B cell (primary cell): ENCODE results near the gene TRIM65. TPM values are rescaled to one million over a fixed set of nuclear protein-coding genes. Genes with fewer than 3 reads are reported as not detected.

Experiments used
- ATAC-seq: fragments of 200-7000 bp; cut with Tn5 transposase; one replicate; pipeline ENCODE4 v1.10.0; 2021; ENCODE audit warnings: low read depth, mild to moderate bottlenecking, moderate number of reproducible peaks, moderate library complexity
- CTCF ChIA-PET: fragments of 350-600 bp; sonication (Branson Sonifier 250); formaldehyde crosslinking; loops from one replicate; lab custom pipeline; 2021; ENCODE audit warnings: antibody characterized with exemption, inconsistent platforms; lab: Charles Lee
- POLR2A ChIA-PET: fragments of 350-600 bp; sonication (Branson Sonifier 250); formaldehyde crosslinking; loops from one replicate; lab custom pipeline; 2021; ENCODE audit warnings: antibody characterized with exemption; lab: Charles Lee
- DNase-seq: peaks from one replicate; pipeline ENCODE4 v3.0.0; 2013
- H2AFZ ChIP-seq: 2 replicates; pipeline ENCODE4 v1.6.1; 2012; ENCODE audit warnings: mild to moderate bottlenecking, low read depth, low read length; ENCODE audit not compliant: insufficient read depth, poor library complexity, severe bottlenecking
- H3K27ac ChIP-seq, 2 donors: 1 replicate in 1 of 2; 2 replicates in 1 of 2; pipeline ENCODE4 v1.5.1; 2012 to 2013; ENCODE audit warnings: low read length in 2 of 2, mild to moderate bottlenecking in 2 of 2, moderate library complexity in 1 of 2
- H3K27me3 ChIP-seq, 4 experiments: fragments of 200-600 bp in 1 of 4; sonication (generic) in 1 of 4; replicated peaks in 1 of 4; 1 replicate in 2 of 4; 2 replicates in 2 of 4; pipeline versions ENCODE4 v1.6.1 to v1.7.0; 2013 to 2016; ENCODE audit warnings: low read length in 3 of 4, mild to moderate bottlenecking in 2 of 4, mixed read lengths in 1 of 4, moderate library complexity in 1 of 4; ENCODE audit not compliant: insufficient read depth in 4 of 4, control insufficient read depth in 3 of 4; ENCODE audit errors: control extremely low read depth in 1 of 4
- H3K36me3 ChIP-seq, 2 experiments: replicated peaks in 1 of 2; 1 replicate in 1 of 2; 2 replicates in 1 of 2; pipeline versions ENCODE4 v1.6.1 to v1.7.1; 2013; ENCODE audit warnings: low read length in 1 of 2; ENCODE audit not compliant: insufficient read depth in 2 of 2, control insufficient read depth in 1 of 2; ENCODE audit errors: control extremely low read depth in 1 of 2, extremely low read depth in 1 of 2
- H3K4me1 ChIP-seq, 2 donors: fragments of 200-600 bp in 1 of 2; sonication (generic) in 1 of 2; 1 replicate in 1 of 2; 2 replicates in 1 of 2; pipeline versions ENCODE4 v1.5.1 to v1.6.1; 2013 to 2017; ENCODE audit warnings: low read length in 2 of 2; ENCODE audit not compliant: control insufficient read depth in 2 of 2, insufficient read depth in 2 of 2
- H3K4me2 ChIP-seq: replicated peaks from 2 replicates; pipeline ENCODE3; 2012; ENCODE audit warnings: mild to moderate bottlenecking, low read depth, low read length; ENCODE audit not compliant: poor library complexity, severe bottlenecking
- H3K4me3 ChIP-seq, 5 experiments: fragments of 200-600 bp in 1 of 5; sonication (generic) in 1 of 5; 1 replicate in 3 of 5; 2 replicates in 2 of 5; pipeline versions ENCODE4 v1.5.1 to v1.7.0; 2011 to 2016; ENCODE audit warnings: low read length in 4 of 5, mild to moderate bottlenecking in 4 of 5, low read depth in 2 of 5, control low read depth in 1 of 5, moderate library complexity in 1 of 5; ENCODE audit not compliant: insufficient read depth in 1 of 5; ENCODE audit errors: control extremely low read depth in 1 of 5, extremely low read depth in 1 of 5
- H3K79me2 ChIP-seq: fragments of 200-600 bp; sonication (generic); one replicate; pipeline ENCODE4 v1.6.0; 2016; ENCODE audit warnings: low read length; ENCODE audit not compliant: control insufficient read depth, insufficient read depth
- H3K9ac ChIP-seq: fragments of 200-600 bp; sonication (generic); 2 replicates; pipeline ENCODE4 v1.6.1; 2017; ENCODE audit warnings: mild to moderate bottlenecking, low read length, moderate library complexity
- H3K9me3 ChIP-seq, 3 donors: one replicate each; pipeline versions ENCODE4 v1.6.1 to v1.7.1; 2013; ENCODE audit warnings: low read length in 2 of 3; ENCODE audit not compliant: control insufficient read depth in 2 of 3, insufficient read depth in 1 of 3; ENCODE audit errors: control extremely low read depth in 1 of 3
- H4K20me1 ChIP-seq: 2 replicates; pipeline ENCODE4 v1.6.0; 2012; ENCODE audit warnings: mild to moderate bottlenecking, low read length; ENCODE audit not compliant: insufficient read depth, control insufficient read depth, poor library complexity, severe bottlenecking
- H3K27ac Mint-ChIP-seq: one replicate; pipeline ENCODE4 v1.8.0; 2021; ENCODE audit warnings: mixed read lengths
- H3K27me3 Mint-ChIP-seq: one replicate; pipeline ENCODE4 v1.8.0; 2021; ENCODE audit warnings: mixed read lengths
- H3K4me1 Mint-ChIP-seq: one replicate; pipeline ENCODE4 v1.8.0; 2021; ENCODE audit warnings: mixed read lengths
- H3K4me3 Mint-ChIP-seq: one replicate; pipeline ENCODE4 v1.8.0; 2021; ENCODE audit warnings: mixed read lengths
- H3K9me3 Mint-ChIP-seq: one replicate; pipeline ENCODE4 v1.8.0; 2022; ENCODE audit warnings: mixed read lengths; ENCODE audit not compliant: insufficient read depth
- CTCF ChIP-seq: fragments of 200-600 bp; IDR thresholded peaks from one replicate; pipeline ENCODE4 v1.8.0; 2022; ENCODE audit warnings: antibody characterized with exemption, mild to moderate bottlenecking
- EZH2 ChIP-seq: IDR thresholded peaks from 2 replicates; pipeline ENCODE4 v1.6.1; 2012; ENCODE audit warnings: borderline replicate concordance, low read depth, mild to moderate bottlenecking, moderate library complexity, low read length; ENCODE audit not compliant: insufficient read depth, poor library complexity, severe bottlenecking
- WGBS: methylation state at CpG from one replicate; pipeline ENCODE4 v1.1.5; 2013; ENCODE audit warnings: missing lambda C conversion rate; ENCODE audit not compliant: insufficient coverage; 5-methylcytosine and 5-hydroxymethylcytosine counted together
- intact Hi-C: fragments of 100-400 bp; cut with micrococcal nuclease; formaldehyde crosslinking; loops from one replicate; pipeline ENCODE4 v1.10.0; 2022
- polyA plus RNA-seq: library from polyadenylated mRNA; depleted of rRNA; stranded (reverse); fragments of >200 nt; gene quantifications from 2 replicates; pipeline ENCODE4 v1.2.3, GENCODE V29; 2012
- total RNA-seq, 2 donors: library from RNA; stranded (reverse); fragments of 120-200 nt in 1 of 2; gene quantifications; 1 replicate in 1 of 2; 2 replicates in 1 of 2; pipeline versions ENCODE4 v1.2.3 to v1.2.4, GENCODE V29; 2013 to 2022

TRIM65 gene
- total and polyA plus RNA-seq, 2 donors (not counting 1 experiment from before 2014, with no cell fraction given): 16.8 to 40.7 TPM

- H3K9ac ChIP-seq: no peak overlapping the region
- H3K79me2 ChIP-seq: no peaks in the 10 kb centered on the region
- Mint-ChIP-seq H3K4me1 (peaks cover 31% of the 10 kb centered on the region), H3K27ac (no peak overlapping the region), H3K27me3 (no peaks in the 10 kb centered on the region), H3K4me3 (no peak overlapping the region), H3K9me3 (no peaks in the 10 kb centered on the region)
- DNase-seq: no peak
- ChIA-PET POLR2A (interaction anchor here (0.6 to 2.0 kb wide), 5 partner anchors 10 to 96 kb away, joined by 3 to 12 read pairs (median 5); partner anchors contain the start of gene TRIM65), CTCF (interaction anchor here (1.6 to 5.6 kb wide), 4 partner anchors 15 to 29 kb away, joined by 10 to 52 read pairs (median 24); partner anchors contain the start of genes TRIM65 and WBP2)
- intact Hi-C loops: loop anchor here (5.0 kb wide), 1 partner anchor 32 kb away; the partner anchor contains the start of gene UNC13D
- H3K27ac ChIP-seq: no peak overlapping the region
- 96% methylated on average over 33 of the region's 38 CpGs for WGBS
- no peaks in the 10 kb centered on the region for H3K9me3 ChIP-seq
- no peaks in the 10 kb centered on the region for H4K20me1 ChIP-seq
- H3K4me3 ChIP-seq: no peak overlapping the region
- no peak overlapping the region for H2AFZ ChIP-seq
- ATAC-seq: no peak
- H3K36me3 ChIP-seq: no peaks in the 10 kb centered on the region
- H3K27me3 ChIP-seq: peaks cover 0 to 7% (median 1%) of the 10 kb centered on the region in 4 experiments
- no peak overlapping the region for H3K4me2 ChIP-seq
- TF ChIP-seq EZH2 (no peak), CTCF (no peak)
- peaks cover 30 to 44% of the 10 kb centered on the region in 2 donors for H3K4me1 ChIP-seq
Measured at GRCh38 chr17:75874323-75875181, 22.2 kb downstream of the TRIM65 start.
